Measurements from ENCODE around the gene WDFY2.

DNA sequence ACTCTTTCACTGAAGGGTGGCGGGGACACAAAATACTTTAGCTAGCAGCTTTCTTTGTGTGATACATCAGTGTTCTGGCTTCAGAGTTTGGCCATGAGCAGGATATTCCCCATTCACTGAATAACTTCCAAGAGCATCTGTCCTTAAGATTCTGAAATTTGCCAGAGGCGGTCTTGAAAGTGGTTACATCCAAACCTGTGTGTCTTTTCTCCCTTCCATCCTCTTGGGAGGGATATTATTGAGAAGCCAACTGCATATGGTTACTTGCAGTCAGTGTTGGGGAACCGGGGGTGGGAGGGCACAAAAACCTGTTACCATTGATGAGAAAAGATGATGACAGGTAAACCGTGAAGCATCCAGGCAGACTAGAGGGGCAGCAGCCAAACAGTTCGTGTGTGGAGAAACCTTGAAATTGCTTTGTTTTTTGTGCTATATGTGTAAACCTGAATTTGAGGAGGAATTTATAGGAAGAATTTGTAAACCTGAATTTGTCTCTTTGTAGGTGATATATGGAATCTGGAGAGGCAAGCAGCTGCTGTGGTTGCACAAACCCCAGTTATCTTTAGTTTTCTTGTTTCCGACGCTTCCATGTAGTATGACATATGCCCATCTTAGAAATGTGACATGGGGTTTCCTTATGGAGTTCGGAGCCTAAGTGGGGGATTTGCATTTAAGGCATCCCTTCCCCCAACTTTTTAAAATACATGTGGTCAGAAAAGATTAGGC is 104.8 kb downstream of the WDFY2 start:
- TF ChIP-seq, protein P1, sequence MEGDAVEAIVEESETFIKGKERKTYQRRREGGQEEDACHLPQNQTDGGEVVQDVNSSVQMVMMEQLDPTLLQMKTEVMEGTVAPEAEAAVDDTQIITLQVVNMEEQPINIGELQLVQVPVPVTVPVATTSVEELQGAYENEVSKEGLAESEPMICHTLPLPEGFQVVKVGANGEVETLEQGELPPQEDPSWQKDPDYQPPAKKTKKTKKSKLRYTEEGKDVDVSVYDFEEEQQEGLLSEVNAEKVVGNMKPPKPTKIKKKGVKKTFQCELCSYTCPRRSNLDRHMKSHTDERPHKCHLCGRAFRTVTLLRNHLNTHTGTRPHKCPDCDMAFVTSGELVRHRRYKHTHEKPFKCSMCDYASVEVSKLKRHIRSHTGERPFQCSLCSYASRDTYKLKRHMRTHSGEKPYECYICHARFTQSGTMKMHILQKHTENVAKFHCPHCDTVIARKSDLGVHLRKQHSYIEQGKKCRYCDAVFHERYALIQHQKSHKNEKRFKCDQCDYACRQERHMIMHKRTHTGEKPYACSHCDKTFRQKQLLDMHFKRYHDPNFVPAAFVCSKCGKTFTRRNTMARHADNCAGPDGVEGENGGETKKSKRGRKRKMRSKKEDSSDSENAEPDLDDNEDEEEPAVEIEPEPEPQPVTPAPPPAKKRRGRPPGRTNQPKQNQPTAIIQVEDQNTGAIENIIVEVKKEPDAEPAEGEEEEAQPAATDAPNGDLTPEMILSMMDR (IDR thresholded peaks at IDR 0.05; ENCODE audit: borderline replicate concordance, extremely low read depth, low read length, poor library complexity, severe bottlenecking): no peak
- no peak for TF ChIP-seq EZH2 (IDR thresholded peaks at IDR 0.05; ENCODE audit: borderline replicate concordance, low read depth, low read length, severe bottlenecking)
